NB4 (cell line): ENCODE data around the gene EWSR1.
A peak's percentile ranks its signal among the peaks of the same experiment; 100 is the strongest.
"Not testable (repeated sequence)": the region's sequence is repeated elsewhere in the genome, so short reads cannot be mapped to it uniquely, and the experiment has no call there.

Source experiments
- DNase-seq: peaks from one replicate; pipeline ENCODE4 v3.0.0; 2010; ENCODE audit warnings: low read depth
- H3K4me3 ChIP-seq: one replicate; pipeline ENCODE4 v1.5.1; 2011; ENCODE audit warnings: mild to moderate bottlenecking, low read depth, low read length, moderate library complexity
- CTCF ChIP-seq: IDR thresholded peaks from one replicate; pipeline ENCODE4 v1.5.1; 2012; ENCODE audit warnings: low read depth, low read length
- MAX ChIP-seq: IDR thresholded peaks from 2 replicates; pipeline ENCODE4 v1.6.1; 2011; ENCODE audit warnings: low read depth, low read length
- MYC ChIP-seq: IDR thresholded peaks from 2 replicates; pipeline ENCODE4 v1.6.1; 2011; ENCODE audit warnings: low read depth, low read length
- POLR2A ChIP-seq: IDR thresholded peaks from 2 replicates; pipeline ENCODE4 v1.6.1; 2011; ENCODE audit warnings: mild to moderate bottlenecking; ENCODE audit not compliant: insufficient read length; ENCODE audit errors: extremely low read depth

EWSR1 gene

GRCh38 chr22:29267858-29268510 is at the start of gene EWSR1, which contains the start of gene RHBDD3:
EWSR1 (plus strand) TSS chr22:29268268; CDS start chr22:29268337, 69 bp downstream.
RHBDD3 (minus strand) TSS chr22:29267981; CDS start chr22:29265626, 2,355 bp downstream.
- H3K4me3 ChIP-seq = peak within 1 kb of the TSS; percentile 93
- peak; percentile 97 for DNase-seq
- TF ChIP-seq MAX (peak; percentile 61), CTCF (no peak), POLR2A (peak; percentile 61), MYC (peak; percentile 60)

- H3K4me3 ChIP-seq = no peak overlapping the region
- no peak for DNase-seq
- TF ChIP-seq MAX (no peak), MYC (no peak), CTCF (no peak), POLR2A (no peak)
Observed at GRCh38 chr22:29218758-29219408, 49.2 kb upstream of the EWSR1 start.

- DNase-seq, H3K4me3 ChIP-seq: not testable (repeated sequence)
Observed at GRCh38 chr22:29219409-29219782, 48.7 kb upstream of the EWSR1 start.

GRCh38 chr22:29219881-29220670 is 48.0 kb upstream of the EWSR1 start:
- TF ChIP-seq MAX (no peak), CTCF (no peak), POLR2A (no peak), MYC (no peak)
- no peak for DNase-seq
- H3K4me3 ChIP-seq = no peak overlapping the region

- H3K4me3 ChIP-seq = no peak overlapping the region
- no peak for DNase-seq
- no peak for TF ChIP-seq MAX
- TF ChIP-seq CTCF = no peak
- no peak for TF ChIP-seq POLR2A
Observed at GRCh38 chr22:29224121-29224858, 43.8 kb upstream of the EWSR1 start.

GRCh38 chr22:29224859-29225410 is 43.1 kb upstream of the EWSR1 start:
- no peak for TF ChIP-seq MAX
- TF ChIP-seq MYC = no peak
- no peak for TF ChIP-seq POLR2A
- no peak for TF ChIP-seq CTCF
- no peak for DNase-seq
- H3K4me3 ChIP-seq = no peak overlapping the region
